HG03439 (cell line): ENCODE data around the gene ICAM2.
A peak's percentile ranks its signal among the peaks of the same experiment; 100 is the strongest.

Experiments used
- ATAC-seq: cut with Tn5 transposase; IDR thresholded peaks from one replicate; pipeline ENCODE4 v1.9.1; 2021; ENCODE audit warnings: mild to moderate bottlenecking, moderate library complexity; ENCODE audit not compliant: unreplicated experiment

Gene ICAM2

DNA sequence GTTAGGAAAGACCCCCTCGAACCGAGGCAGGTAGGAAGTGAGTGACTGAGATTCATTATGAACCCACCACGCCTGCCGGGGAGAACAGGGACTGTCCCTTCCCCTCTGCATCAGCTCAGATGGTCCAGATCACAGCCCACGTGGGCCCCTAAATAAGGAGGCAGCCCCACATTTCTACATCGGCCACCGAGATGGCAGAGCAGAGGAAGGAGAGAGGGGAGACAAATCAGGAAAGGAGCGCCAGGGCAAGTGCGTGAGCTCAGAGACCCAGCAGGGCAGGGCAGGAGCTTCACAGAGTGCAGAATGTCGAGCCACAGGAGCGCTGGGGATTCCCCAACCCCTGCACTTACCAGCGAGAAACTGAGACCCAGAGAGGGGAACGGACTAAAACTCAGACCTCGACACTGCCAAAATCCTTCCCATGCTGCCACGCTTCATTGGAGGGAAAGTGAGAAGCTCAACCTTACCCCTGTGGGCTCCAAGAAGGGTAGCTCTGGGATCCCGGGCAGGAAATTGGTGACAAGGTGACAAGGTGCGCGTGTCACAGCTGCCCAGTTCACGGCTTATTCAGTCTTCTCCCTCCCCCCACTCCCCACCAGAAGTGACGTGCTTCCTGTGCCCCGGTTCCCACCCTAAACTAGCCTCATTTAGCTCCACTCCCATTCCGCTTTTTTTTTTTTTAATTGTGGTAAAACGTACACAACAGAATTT is at the start of gene ICAM2:
Gene ICAM2 (minus strand): TSS at position 578 of the 711 bp plus-strand sequence. CDS start 13,942 bp downstream, outside the sequence.
- peak; percentile 59 for ATAC-seq

DNA sequence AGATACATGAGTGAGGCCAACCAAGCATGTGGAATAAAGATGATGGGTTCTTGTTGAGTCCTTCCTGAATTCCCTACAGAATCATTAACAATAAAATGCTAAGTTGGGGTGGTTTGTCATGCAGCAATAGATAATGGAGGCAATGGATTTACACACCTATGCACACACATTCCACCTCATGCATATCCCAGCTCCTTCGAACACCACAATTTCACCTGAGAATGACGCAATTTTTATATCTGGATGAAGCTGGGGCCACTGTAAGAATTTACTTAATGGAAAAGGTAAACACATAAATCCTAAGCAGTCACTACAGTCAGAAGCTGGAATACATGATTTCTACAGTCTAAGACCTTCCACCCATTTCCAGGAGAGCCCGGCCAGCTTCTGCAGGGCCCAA is 49.8 kb upstream of the ICAM2 start:
- no peak for ATAC-seq

DNA sequence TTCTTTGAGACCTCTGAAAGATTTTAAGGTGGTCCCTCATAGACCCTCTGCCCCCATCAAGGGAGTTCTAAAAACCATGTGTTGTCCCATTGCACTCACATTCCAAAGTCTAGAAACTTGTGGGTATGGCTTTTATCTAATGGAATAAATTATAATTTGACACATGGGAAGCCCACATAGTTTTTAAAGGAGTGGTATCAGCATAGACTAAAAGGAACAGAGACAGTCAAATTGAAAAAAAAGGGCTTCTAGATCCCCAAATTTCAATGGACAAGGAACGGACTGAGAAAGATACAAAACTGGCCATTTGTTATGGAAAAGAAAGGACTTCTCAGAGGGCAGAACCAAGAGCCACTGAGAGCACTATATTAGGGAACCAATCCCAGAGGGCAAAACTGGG is 48.7 kb upstream of the ICAM2 start:
- no peak for ATAC-seq

DNA sequence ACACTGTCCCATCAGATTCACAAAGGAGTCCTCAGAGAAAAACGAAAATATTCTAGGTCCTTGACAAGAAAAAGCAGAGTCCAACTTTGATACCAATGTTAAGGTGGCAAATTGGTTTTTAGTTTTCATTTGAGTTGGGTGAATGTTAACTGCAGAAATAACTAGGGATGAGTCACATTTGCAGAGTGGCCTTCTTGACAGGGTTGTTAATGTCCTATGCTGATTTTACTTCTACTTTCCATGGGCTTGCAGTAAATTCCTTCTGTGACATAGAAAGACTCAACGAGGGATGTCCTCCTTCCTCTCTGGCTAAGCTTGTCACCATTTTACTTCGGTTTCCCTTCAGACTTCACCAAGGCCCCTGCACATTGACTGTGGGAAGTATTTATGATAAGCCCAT is 47.2 kb upstream of the ICAM2 start:
- no peak for ATAC-seq

DNA sequence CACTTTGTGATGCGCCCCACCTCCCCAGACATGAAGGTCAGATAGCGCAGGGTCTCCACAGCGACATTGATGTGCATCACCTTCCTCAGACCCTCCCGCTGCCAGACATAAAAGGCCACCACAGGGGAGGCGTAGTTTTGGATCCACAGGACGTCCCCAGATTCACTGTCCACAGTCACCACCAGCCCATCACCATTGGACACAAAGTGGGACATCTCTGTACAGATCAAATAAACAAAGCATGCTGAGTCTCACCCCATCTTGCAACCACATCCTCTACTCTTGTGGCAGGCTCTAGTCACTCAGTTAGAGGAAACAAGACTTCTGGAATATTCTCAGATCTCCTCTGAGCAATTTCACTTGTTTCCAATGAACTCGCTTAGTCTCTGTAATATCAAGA is 46.3 kb upstream of the ICAM2 start:
- no peak for ATAC-seq

DNA sequence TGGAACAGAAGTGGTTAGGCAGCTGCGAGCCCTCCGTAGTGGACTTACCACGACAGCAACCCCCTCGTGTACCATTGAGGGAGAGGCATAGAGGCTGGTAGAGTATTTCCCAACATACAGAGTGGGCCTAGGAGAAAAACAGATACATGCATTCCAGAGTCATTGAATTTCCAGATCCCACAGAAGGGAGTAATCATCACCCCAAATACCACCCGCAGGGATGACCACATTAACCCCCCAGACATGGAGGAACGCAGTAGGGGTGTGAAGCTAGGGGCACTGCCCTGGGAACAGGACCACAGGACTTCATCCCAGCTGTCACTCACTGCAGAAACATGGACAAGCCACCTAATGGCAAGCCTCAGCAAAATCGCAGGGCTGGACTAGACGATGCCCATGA is 44.7 kb upstream of the ICAM2 start:
- no peak for ATAC-seq

DNA sequence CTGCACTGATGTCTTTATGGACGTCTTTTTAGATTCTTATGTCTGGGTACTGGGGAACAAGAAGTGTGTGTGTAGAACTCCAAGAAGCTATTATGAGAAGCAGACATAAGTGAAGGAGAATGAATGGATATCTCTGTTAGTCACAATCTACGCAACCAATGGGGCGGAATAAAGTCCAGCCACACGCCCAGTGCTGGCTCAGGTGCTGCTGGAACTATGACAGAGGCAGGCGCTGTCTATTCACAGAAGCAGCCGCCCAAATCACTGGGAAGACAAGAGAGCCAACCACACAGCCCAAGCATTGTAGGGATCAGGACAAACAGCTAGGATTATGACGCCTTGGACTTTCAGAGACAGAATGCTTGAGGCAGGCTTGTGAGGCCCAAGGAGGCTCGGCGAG is 43.9 kb upstream of the ICAM2 start:
- no peak for ATAC-seq

DNA sequence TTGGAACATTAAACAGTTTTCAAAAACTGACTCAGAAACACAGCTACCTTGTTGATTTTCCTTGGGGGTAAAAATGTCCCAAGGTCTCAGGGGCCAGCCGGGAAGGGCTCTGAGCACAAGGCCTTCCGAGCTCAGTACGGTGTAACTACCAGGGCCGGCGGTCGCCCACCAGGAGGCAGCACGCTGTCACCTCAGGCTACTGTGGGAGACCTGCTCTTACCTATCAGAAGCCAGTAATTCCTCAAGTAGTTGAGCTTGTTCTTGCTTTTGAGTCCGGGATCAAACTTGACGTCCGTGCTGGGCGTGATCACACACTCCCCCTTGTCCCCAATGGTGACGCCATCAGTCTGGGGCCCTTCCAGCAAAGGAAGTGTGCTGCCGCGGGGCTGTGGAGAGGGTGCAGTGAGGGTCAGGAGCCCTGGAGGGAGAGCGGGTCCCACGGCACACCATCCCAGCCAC is 43.4 kb upstream of the ICAM2 start:
- ATAC-seq: no peak

DNA sequence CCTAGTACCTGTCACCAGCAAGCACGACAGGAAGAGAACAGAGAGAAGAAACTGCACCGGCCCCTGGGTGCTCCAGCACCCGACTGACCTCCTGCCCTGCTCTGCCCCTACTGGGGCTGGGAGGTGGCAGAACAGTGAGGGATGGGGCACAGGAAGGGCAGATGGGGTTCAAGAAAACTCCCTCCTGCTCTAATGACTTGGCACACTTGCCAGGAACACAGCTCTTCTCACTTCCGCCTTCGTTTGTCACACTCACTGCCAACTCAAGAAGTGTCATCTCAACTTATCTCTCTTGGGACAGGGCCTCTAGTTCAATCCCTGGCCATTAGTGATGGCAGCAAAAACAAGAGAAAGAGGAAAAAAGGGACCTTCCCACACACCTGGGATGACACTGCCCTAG is 42.7 kb upstream of the ICAM2 start:
- no peak for ATAC-seq

DNA sequence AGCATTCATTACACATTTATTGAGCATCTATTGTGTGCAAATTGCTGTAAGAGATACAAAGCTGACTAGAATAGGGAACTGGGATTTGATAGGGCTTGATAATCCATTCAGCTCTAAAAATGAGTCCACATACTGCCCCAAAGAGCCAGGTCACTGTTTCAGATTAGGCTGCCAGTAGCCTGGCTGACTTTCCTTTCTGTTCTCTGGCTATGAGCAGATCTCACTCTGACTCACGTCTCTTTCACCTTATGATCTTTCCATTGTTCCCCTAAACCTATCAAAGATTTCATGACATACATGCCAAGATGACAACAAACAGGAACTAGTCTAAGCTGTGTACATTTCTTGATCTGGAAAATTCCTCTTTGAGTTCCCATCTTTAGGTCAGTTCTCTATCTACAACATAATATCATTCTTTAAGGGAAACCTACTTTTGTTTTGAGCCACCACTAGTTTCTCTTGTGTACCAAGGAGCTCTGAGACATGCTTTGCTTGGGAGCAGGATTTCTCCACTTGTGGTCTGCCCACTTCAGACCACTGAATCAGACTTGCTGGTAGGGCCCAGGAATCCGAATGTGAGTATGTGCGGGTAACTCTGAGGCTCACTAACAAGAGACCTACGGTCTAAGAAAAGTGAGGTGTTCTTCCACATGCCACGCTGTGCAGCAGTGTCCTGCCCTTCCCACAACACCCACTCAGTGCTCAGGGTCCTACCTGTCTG is 40.9 kb upstream of the ICAM2 start:
- no peak for ATAC-seq

DNA sequence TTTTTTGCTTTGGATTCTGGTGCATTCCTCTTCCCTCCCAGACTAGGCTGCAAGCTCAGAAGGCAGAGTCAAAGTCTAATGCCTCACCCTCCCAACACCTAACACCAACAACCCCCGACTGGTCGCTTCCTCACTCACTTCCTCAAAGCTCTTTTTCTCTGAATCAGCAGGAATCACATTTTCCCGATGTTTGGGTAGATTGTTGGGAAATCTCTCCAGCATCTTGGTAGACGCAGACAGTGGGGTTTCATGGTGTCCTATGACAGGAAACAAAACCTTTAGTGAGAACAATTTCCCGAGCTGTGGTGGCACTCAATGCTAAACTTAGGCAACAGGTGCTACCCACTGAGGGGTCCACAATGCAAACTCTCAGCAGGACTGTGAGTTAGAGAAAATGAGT is 39.9 kb upstream of the ICAM2 start:
- ATAC-seq: no peak

DNA sequence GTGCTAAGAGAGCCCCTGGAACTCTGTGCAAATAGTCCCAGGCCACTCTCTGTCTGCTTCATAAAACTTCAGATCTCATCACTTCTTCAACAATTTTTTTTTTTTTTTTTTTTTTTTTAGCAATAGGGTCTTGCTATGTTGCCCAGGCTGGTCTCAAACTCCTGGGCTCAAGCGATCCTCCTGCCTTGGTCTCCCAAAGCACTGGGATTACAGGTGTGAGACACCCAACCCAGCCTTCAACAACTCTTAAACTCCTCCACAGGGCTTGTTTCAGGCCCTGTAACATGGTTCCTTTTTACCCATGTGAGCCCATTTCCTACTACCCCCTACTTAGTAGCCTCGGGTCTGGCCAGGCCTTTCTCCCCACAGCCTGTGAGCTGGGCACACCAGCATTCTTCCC is 39.3 kb upstream of the ICAM2 start:
- ATAC-seq: no peak

DNA sequence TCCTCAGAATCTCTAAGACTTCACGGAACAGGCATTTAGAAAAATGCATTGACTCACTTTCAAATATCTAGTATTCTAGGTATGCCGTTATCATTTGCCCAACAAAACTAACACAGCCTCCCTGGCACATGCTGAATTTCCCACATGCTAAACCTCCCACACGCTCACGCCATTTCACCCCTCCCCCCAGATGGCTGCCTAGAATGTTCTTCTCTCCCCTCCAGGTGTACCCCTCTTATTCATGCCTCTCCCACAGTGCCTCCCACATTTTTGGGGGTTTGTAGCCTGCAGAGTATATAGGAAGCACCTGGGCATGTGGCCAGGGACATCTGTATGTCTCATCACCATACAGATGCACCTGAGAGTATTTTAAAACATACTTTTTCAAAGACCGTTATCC is 38.2 kb upstream of the ICAM2 start:
- ATAC-seq: no peak

DNA sequence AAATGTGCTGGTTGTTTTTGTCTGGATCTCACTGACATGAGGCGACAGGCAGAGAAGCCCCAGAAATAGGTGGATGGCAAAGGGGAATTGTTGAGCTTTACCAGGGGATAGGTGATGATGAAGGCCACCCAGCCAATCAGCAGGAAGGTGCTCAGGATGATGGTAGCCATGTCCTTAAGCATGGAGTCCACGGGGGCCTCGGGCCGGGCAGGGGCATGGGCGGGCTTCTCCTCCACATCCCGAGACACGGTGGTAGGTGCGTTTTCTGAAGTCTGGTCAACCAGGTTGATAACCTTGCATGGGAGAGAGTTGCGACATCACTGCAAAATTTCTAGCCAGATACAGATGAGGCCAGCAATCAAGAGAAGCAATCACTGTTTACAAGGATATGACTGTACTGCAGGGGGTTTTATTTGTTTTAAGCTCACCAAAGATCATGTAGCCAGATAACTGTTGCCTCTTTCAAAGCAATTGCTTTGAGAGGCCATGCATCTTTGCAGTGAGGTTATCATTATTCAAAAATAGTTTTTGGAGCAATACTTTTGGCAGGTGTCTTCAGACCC is 37.3 kb upstream of the ICAM2 start:
- ATAC-seq: no peak

DNA sequence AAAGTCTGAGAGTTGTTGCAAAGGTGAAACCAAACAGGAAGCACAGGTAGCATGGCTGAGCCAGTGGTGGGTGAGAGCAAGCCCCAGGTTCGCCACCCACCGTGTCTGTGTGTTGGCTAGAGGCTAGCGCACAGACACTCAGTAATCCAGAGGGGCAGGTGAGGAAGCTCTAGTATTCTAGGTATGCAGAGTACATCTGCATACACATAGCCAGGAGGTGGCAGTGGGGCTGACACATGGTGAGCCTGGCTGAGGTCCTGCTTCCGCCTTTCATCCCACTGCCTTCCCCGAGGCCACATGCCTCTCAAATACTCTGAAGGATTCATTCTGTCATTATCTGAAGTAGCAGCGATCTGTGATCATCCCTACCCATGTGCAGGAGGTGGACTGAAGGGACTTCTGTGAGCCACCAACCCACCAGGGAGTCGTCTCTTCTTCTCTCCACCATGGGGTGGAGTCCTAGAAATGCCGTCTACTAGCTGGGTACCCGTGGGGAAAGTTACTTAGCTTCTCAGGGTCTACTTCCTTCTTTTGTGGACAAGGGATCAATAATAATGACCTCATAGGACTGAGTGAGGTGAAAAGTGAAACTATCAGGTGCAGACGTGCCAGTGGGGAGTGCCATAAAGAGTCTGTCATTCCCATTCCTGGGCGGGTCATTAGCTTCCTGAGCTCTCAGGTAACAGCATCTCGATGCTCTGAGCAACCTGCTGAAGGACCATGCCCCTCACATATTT is 36.0 kb upstream of the ICAM2 start:
- peak; percentile 63 for ATAC-seq

DNA sequence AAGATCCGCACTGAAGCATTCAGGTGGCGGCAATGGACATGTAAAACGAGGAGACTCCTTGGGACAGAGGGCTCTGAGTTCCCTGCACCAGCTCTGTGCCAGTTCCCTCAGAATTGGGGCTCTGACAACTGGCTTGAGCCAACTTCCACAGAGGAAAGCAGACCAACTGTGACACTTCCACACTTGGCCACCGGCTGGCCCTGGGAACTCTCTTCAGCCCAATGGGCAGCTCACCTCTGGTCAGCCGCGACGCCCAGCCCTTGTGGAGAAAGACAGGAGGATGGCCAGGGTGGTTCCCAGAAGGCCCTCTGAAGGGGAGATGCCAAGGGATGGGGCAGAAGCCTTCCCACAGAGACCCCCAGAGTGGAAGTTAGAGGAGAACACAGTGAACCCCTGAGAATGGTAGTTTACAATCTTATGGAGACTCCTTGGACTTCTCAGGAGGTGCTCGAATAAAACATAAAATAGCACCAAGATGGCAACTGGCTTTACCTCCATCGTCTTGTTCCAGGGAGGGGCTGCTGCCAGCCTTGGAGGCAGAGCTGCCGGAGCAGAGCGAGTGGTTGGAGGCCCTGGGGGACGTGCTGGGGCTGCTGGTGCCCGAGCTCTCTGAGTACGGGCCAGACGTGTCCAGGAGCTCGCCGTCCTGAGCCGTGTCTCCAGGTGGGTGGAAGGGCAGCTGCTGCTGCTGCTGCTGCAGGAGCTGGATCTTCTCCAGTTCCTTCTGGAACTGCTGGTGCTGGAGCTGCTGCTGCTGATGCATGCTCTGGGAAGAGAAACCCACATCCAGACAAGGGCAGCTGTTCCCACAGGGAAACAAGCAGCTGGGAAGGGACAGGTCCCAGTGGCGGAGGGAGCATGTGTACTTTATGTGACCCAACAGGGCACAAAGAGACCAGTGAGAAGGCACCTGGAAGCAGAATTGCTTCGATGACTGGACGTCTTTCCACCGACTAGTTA is 35.0 kb upstream of the ICAM2 start:
- no peak for ATAC-seq

DNA sequence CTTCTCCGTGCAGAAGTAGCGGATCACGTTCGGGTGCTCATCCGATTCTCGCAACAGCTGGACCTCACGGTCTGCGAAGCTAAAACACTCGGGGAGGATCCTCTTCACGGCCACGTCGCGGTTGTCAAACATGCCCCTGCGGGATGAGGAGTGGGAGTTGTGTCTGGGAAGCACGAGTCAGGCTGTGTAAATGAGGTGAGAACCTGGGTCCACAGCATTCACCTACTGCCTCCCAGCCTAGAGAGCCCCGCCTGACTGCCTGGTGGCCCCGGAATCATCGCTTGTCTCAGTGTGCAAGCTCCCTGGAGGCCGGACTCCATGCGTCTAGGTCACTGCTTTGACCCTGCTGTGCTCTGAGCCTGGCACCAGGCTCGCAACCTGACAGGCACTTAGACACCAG is 33.9 kb upstream of the ICAM2 start:
- no peak for ATAC-seq

DNA sequence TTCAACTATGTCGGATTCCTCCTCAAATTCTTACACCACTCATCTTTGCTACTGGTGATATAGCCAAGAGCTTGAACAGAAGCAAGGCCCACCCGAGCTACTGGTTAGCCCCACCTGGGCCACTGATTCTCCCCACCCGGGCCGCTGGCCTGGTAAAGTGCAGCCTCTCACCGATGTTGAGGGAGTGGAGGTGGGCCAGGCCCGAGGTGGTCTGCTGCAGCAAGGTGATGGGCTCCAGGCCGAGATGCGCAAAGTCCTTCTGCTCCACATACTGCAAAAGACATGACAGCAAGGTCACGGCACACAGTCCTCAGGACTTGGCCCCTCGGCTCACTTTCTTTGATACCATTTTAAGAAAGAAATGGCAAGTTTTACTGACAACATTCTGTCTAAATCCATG is 32.7 kb upstream of the ICAM2 start:
- ATAC-seq: no peak

DNA sequence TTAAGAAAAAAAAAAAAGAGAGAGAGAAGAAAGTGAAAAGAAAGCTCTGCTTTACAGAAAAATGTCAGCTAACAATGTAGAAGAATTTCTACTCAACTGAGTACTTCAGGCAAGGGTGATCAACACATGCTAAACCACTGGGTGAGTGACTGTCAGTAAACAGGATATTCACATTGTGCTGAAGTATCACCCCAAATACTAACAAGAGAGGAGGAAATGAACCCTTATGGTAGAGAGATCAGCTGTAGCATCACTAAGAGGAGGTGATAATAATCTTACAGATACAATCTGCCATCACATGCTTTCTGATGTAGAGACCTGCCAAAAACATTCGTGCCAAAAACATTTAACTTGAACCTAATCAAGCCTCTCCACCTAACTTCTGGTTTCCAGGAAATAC is 30.7 kb upstream of the ICAM2 start:
- no peak for ATAC-seq

DNA sequence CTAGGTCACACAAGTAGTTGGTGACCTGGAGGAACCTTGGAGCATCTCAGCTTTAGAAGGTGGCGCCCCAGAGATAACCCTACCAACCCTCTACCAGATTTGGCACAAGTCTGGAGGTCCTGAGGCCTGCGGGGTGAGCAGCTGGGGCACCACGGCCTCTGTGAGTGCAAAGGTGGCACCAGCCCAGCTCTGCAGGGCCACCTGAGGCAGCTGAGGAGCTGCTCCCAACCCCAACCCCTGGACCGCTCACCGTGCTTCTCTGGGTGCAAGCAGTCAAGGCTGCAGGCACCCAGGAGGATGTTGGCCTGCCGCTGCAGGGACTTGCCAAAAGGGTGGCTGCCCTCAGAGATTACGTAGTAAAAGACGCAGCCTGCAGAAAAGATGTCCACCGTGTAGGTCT is 28.4 kb upstream of the ICAM2 start:
- ATAC-seq: no peak
